PC-9 (cell line): Measurements from ENCODE around the gene KCNJ6. TPM values are rescaled to one million over a fixed set of nuclear protein-coding genes. Genes with fewer than 3 reads are reported as not detected.

Experiments
- BruUV-seq: library from RNA; stranded (reverse); fragments of 400-500 nt; replicated peaks from 2 replicates; lab custom pipeline; 2021; lab: Mats Ljungman, UMichigan
- CTCF ChIA-PET: fragments of 300-600 bp; sonication (Branson Sonifier 250); formaldehyde crosslinking; loops from one replicate; lab custom pipeline; 2022; ENCODE audit warnings: antibody characterized with exemption; lab: Charles Lee
- POLR2A ChIA-PET: fragments of 300-600 bp; sonication (Branson Sonifier 250); formaldehyde crosslinking; loops from one replicate; lab custom pipeline; 2022; ENCODE audit warnings: antibody characterized with exemption; ENCODE audit not compliant: unreplicated experiment; lab: Charles Lee
- DNase-seq, 2 experiments: peaks; one replicate each; pipeline versions ENCODE4 v3.0.0 to v3.0.0-alpha.2; 2015 to 2022; ENCODE audit warnings: mixed read lengths in 1 of 2
- H2AFZ ChIP-seq: fragments of 200-600 bp; sonication (generic); 2 replicates; pipeline ENCODE4 v1.8.1; 2017; ENCODE audit warnings: antibody characterized with exemption
- H3F3A ChIP-seq: fragments of 200-600 bp; sonication (generic); 2 replicates; pipeline ENCODE4 v1.8.1; 2017; ENCODE audit warnings: antibody characterized with exemption, mild to moderate bottlenecking, low read depth; ENCODE audit not compliant: insufficient read depth
- H3K27ac ChIP-seq: fragments of 200-600 bp; sonication (generic); 2 replicates; pipeline ENCODE4 v1.6.1; 2016; ENCODE audit warnings: mixed run types
- H3K27me3 ChIP-seq: fragments of 200-600 bp; sonication (generic); 2 replicates; pipeline ENCODE4 v1.6.1; 2016; ENCODE audit warnings: low read depth, mixed run types; ENCODE audit not compliant: insufficient read depth
- H3K36me3 ChIP-seq: fragments of 200-600 bp; sonication (generic); 2 replicates; pipeline ENCODE4 v1.6.1; 2016; ENCODE audit warnings: low read depth, mixed run types
- H3K4me1 ChIP-seq: fragments of 200-600 bp; sonication (generic); replicated peaks from 2 replicates; pipeline ENCODE4 v1.6.1; 2016; ENCODE audit warnings: mixed run types; ENCODE audit not compliant: insufficient read depth
- H3K4me2 ChIP-seq: fragments of 200-600 bp; sonication (generic); 2 replicates; pipeline ENCODE4 v1.6.1; 2017; ENCODE audit warnings: mixed run types
- H3K4me3 ChIP-seq: fragments of 200-600 bp; sonication (generic); 2 replicates; pipeline ENCODE4 v1.6.1; 2016; ENCODE audit warnings: mixed run types
- H3K79me2 ChIP-seq: fragments of 200-600 bp; sonication (generic); 2 replicates; pipeline ENCODE4 v1.6.1; 2017; ENCODE audit warnings: low read depth, mixed run types
- H3K9me2 ChIP-seq: fragments of 200-600 bp; sonication (generic); 2 replicates; pipeline ENCODE4 v1.8.1; 2017; ENCODE audit warnings: mild to moderate bottlenecking; ENCODE audit not compliant: insufficient read depth
- H3K9me3 ChIP-seq: fragments of 200-600 bp; sonication (generic); 2 replicates; pipeline ENCODE4 v1.8.1; 2016; ENCODE audit warnings: low read depth; ENCODE audit not compliant: insufficient read depth
- H4K20me1 ChIP-seq: fragments of 200-600 bp; sonication (generic); 2 replicates; pipeline ENCODE4 v1.8.1; 2017; ENCODE audit not compliant: insufficient read depth
- EZH2 ChIP-seq: fragments of 200-600 bp; sonication (generic); IDR thresholded peaks from 2 replicates; pipeline ENCODE4 v1.8.0; 2017; ENCODE audit warnings: antibody characterized with exemption, low read depth
- intact Hi-C: fragments of 100-400 bp; cut with micrococcal nuclease; formaldehyde crosslinking; loops from one replicate; pipeline ENCODE4 v1.10.0; 2022; ENCODE audit not compliant: unreplicated experiment
- total RNA-seq: library from RNA; stranded (reverse); gene quantifications from 2 replicates; pipeline ENCODE4 v1.2.3, GENCODE V29; 2021
- TF ChIP-seq, protein P1 (sequence below): fragments of 200-600 bp; sonication (generic); conservative IDR thresholded peaks from 2 replicates; pipeline ENCODE4 v1.6.1; 2017; ENCODE audit warnings: mixed run types, antibody characterized with exemption, mild to moderate bottlenecking, moderate library complexity

The KCNJ6 gene
- total RNA-seq, 1 experiment from 2014 or later, result not detected

DNA sequence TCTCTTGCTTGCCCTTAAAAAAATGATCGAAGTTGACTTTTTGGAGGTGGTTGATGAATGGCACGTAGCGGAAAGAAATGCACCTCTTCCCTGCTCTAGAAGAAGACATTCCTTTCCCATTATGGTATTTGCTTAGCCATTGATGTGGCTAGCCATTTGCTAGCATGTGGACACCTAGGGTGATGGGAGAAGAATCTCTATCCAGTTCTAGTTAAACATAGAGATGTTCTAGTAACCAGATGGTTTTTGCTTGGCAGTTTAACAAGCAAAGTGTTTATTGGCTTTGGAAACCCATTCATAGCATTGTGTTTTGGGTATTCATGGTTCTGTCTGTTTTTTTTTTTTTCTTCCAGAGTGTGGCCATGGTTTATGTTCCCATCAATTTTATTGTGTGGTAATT, 78.9 kb downstream of the KCNJ6 start:
- Histone ChIP-seq H2AFZ (no peak overlapping the region), H3K4me1 (no peaks in the 10 kb centered on the region), H3K9me2 (no peaks in the 10 kb centered on the region), H4K20me1 (no peaks in the 10 kb centered on the region), H3K4me3 (no peak overlapping the region), H3K27ac (no peak overlapping the region), H3F3A (no peaks in the 10 kb centered on the region), H3K36me3 (no peaks in the 10 kb centered on the region), H3K9me3 (no peaks in the 10 kb centered on the region), H3K27me3 (no peaks in the 10 kb centered on the region; the same call in 1 of the 2 replicates), H3K4me2 (no peak overlapping the region), H3K79me2 (no peaks in the 10 kb centered on the region)
- ChIA-PET CTCF (no interaction called here), POLR2A (no interaction called here)
- BruUV-seq, result no TSS peak
- intact Hi-C loops, result no loop called here
- DNase-seq, result no peak
- TF ChIP-seq EZH2, result no peak
- TF ChIP-seq, protein P1, sequence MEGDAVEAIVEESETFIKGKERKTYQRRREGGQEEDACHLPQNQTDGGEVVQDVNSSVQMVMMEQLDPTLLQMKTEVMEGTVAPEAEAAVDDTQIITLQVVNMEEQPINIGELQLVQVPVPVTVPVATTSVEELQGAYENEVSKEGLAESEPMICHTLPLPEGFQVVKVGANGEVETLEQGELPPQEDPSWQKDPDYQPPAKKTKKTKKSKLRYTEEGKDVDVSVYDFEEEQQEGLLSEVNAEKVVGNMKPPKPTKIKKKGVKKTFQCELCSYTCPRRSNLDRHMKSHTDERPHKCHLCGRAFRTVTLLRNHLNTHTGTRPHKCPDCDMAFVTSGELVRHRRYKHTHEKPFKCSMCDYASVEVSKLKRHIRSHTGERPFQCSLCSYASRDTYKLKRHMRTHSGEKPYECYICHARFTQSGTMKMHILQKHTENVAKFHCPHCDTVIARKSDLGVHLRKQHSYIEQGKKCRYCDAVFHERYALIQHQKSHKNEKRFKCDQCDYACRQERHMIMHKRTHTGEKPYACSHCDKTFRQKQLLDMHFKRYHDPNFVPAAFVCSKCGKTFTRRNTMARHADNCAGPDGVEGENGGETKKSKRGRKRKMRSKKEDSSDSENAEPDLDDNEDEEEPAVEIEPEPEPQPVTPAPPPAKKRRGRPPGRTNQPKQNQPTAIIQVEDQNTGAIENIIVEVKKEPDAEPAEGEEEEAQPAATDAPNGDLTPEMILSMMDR, result no peak

DNA sequence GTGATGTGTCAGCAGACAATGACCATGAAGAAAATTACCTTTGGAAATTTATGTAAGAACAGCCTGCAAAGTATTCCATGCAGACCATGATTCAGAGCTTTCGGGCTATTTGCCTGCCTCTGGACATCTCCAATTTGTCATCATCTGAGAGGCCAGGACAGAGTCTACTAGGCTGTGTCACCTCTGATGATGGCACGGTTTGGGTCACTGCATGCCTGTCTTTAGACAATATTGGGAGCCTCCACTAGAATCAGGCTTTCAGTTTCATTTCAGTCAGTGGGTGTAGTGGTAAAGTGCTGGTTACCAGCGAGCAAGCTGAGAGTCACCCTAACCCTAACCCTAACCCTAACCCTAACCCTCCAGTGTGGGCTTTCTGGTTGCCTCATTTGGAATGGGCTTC, 80.8 kb downstream of the KCNJ6 start:
- H3K27ac ChIP-seq, result no peak overlapping the region
- no peaks in the 10 kb centered on the region for H3F3A ChIP-seq
- DNase-seq, result no peak
- CTCF ChIA-PET, result no interaction called here
- H3K79me2 ChIP-seq, result no peaks in the 10 kb centered on the region
- TF ChIP-seq, protein P1, result no peak
- TF ChIP-seq EZH2, result no peak
- BruUV-seq, result no TSS peak
- no peaks in the 10 kb centered on the region for H3K36me3 ChIP-seq
- no peaks in the 10 kb centered on the region; the same call in none of the 2 replicates for H3K27me3 ChIP-seq
- intact Hi-C loops, result no loop called here
- H3K4me2 ChIP-seq, result no peak overlapping the region
- no peaks in the 10 kb centered on the region for H4K20me1 ChIP-seq
- no peak overlapping the region for H2AFZ ChIP-seq
- no peak overlapping the region for H3K4me3 ChIP-seq
- H3K4me1 ChIP-seq, result no peaks in the 10 kb centered on the region
- POLR2A ChIA-PET, result no interaction called here
- H3K9me3 ChIP-seq, result no peaks in the 10 kb centered on the region
- no peaks in the 10 kb centered on the region for H3K9me2 ChIP-seq

DNA sequence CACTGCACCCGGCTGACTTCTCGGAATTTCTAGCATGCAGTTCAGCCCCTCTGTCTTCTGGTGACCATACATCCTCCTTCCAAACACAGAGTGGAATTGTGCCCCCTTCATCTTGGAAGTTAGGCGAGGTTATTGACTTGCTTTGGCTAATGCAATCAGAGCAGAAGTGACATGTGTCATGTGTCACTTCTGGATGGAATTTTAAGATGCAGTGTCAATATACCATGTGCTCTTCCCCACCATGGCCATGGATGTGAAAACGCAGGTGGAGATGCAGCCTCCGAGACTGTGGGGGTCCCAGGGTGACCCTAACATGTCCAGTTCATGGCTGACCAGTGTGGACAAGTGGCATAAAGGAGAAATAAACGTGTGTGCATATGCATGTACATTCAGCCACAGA, 83.0 kb downstream of the KCNJ6 start:
- TF ChIP-seq, protein P1, result no peak
- no peak overlapping the region for H3K4me3 ChIP-seq
- H3K9me2 ChIP-seq, result no peaks in the 10 kb centered on the region
- no peak for DNase-seq
- H3K27me3 ChIP-seq, result peaks cover 6% of the 10 kb centered on the region
- no peaks in the 10 kb centered on the region for H3K9me3 ChIP-seq
- ChIA-PET POLR2A (no interaction called here), CTCF (no interaction called here)
- H2AFZ ChIP-seq, result no peak overlapping the region
- no peaks in the 10 kb centered on the region for H3K79me2 ChIP-seq
- no TSS peak for BruUV-seq
- no peak overlapping the region for H3K27ac ChIP-seq
- H4K20me1 ChIP-seq, result no peaks in the 10 kb centered on the region
- H3K4me2 ChIP-seq, result no peak overlapping the region
- no peaks in the 10 kb centered on the region for H3K4me1 ChIP-seq
- H3K36me3 ChIP-seq, result no peaks in the 10 kb centered on the region
- intact Hi-C loops, result no loop called here
- H3F3A ChIP-seq, result no peaks in the 10 kb centered on the region
